ENCODE data around the gene ANTXR1. TPM values are rescaled to one million over a fixed set of nuclear protein-coding genes. Genes with fewer than 3 reads are reported as not detected.

Gene ANTXR1
- total RNA-seq, 1 donor: 61.5 TPM

GRCh38 chr2:69279931-69280681 is 267.1 kb downstream of the ANTXR1 start:
- no peak for TF ChIP-seq CTCF (IDR thresholded peaks at IDR 0.05; ENCODE audit: insufficient read depth, low read length)
- DNase-seq (ENCODE audit: low read depth): peak; percentile 61
- H3K4me3 ChIP-seq (ENCODE audit: low read depth, low read length): no peak overlapping the region

- H3K4me3 ChIP-seq (ENCODE audit: low read depth, low read length): no peak overlapping the region
- DNase-seq (ENCODE audit: low read depth): no peak
- no peak for TF ChIP-seq CTCF (IDR thresholded peaks at IDR 0.05; ENCODE audit: insufficient read depth, low read length)
Observed at GRCh38 chr2:69280796-69281412, 267.9 kb downstream of the ANTXR1 start.

DNA sequence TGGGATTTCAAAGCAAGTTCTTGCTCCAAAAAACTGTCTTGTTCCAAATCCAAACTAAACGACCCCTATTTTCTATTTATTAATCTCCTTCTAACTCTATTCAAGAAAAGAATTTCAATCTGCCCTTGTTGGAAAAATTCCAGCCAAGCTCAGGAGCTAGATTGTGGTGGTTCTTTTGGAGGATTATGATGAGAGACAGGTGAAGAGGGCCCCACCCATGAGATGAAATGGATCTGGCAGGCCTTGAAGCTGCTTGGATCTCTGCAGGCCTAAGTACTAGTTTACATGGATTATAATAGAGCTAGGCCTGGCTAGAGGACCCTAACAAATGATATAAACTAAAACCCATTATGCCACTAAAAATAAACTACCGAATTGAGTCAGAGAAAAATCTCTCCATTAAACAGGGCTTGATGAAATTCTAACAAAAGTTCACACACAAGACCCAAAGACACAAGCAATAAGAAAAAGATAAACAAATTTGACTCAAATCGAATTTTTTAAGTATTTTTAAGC is 272.5 kb downstream of the ANTXR1 start:
- no peak overlapping the region for H3K4me3 ChIP-seq (ENCODE audit: low read depth, low read length)
- no peak for TF ChIP-seq CTCF (IDR thresholded peaks at IDR 0.05; ENCODE audit: insufficient read depth, low read length)
- no peak for DNase-seq (ENCODE audit: low read depth)

DNA sequence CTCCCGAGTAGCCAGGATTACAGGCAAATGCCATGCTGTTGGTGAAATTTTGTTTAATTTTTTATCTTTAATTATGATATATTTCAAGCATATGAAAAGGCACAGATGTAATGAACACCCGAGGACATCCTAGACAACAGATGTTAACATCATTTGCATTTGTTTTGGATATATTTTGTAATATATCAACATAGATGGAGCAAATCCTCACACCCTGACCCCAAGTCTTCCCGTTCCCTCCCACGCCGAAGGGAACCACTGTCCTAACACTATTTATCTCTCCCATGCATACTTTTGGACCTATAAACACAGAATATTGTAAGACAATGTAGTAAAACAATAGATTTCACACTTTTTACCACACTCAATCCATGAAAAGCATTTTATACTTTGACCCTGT is 274.6 kb downstream of the ANTXR1 start:
- H3K4me3 ChIP-seq (ENCODE audit: low read depth, low read length): no peak overlapping the region
- TF ChIP-seq CTCF (IDR thresholded peaks at IDR 0.05; ENCODE audit: insufficient read depth, low read length): no peak
- no peak for DNase-seq (ENCODE audit: low read depth)

DNA sequence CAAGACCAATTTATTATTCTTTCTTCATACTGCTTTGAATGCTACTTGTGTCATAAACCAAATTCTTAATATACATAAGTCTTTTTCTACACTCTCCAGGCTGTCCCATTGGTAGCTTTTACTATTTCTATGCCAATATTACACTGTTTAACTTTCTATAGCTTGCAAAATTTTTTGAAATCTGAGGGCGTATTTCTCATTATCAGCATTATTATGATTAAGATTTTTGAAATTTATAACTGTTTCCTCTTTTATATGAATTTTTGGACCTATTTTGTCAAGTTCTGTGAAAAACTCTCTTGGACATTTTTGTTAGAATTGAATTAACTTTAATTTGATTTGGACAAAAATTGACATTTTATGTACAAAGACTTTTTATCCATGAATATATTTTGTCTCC is 275.4 kb downstream of the ANTXR1 start:
- TF ChIP-seq CTCF (IDR thresholded peaks at IDR 0.05; ENCODE audit: insufficient read depth, low read length): no peak
- DNase-seq (ENCODE audit: low read depth): no peak
- H3K4me3 ChIP-seq (ENCODE audit: low read depth, low read length): no peak overlapping the region

GRCh38 chr2:69291004-69291650 is 278.1 kb downstream of the ANTXR1 start:
- DNase-seq (ENCODE audit: low read depth): peak; percentile 82
- no peak for TF ChIP-seq CTCF (IDR thresholded peaks at IDR 0.05; ENCODE audit: insufficient read depth, low read length)
- no peak overlapping the region for H3K4me3 ChIP-seq (ENCODE audit: low read depth, low read length)

Data from fibroblast of the aortic adventitia (primary cell).